Transverse colon (tissue), 4 donors: Measurements from ENCODE around the gene IARS2. TPM values are rescaled to one million over a fixed set of nuclear protein-coding genes. Genes with fewer than 3 reads are reported as not detected.

ENCODE experiments used
- DNase-seq: peaks from one replicate; pipeline ENCODE4 v3.0.0-alpha.2; 2019
- H3K27ac ChIP-seq, 4 donors: fragments of 200-600 bp; sonication (generic); 2 replicates each; pipeline ENCODE4 v1.5.1; 2016 to 2018; ENCODE audit warnings: inconsistent platforms in 4 of 4
- H3K27me3 ChIP-seq: fragments of 200-600 bp; sonication (generic); 2 replicates; pipeline ENCODE4 v1.5.1; 2017; ENCODE audit warnings: inconsistent platforms
- H3K36me3 ChIP-seq, 4 donors: fragments of 200-600 bp; sonication (generic); 2 replicates each; pipeline ENCODE4 v1.5.1; 2017 to 2019; ENCODE audit warnings: inconsistent platforms in 4 of 4
- H3K4me1 ChIP-seq, 4 donors: fragments of 200-600 bp; sonication (generic); 2 replicates each; pipeline ENCODE4 v1.5.1; 2017 to 2020; ENCODE audit warnings: inconsistent platforms in 4 of 4
- H3K4me3 ChIP-seq, 4 donors: fragments of 200-600 bp; sonication (generic); 1 replicate in 1 of 4; 2 replicates in 3 of 4; pipeline versions ENCODE4 v1.5.1 to v1.6.1; 2017 to 2019; ENCODE audit warnings: inconsistent platforms in 4 of 4
- H3K9me3 ChIP-seq, 2 donors: fragments of 200-600 bp; sonication (generic); 2 replicates each; pipeline ENCODE4 v1.5.1; 2017 to 2019; ENCODE audit warnings: inconsistent platforms in 2 of 2
- EP300 ChIP-seq: sonication (generic); formaldehyde crosslinking; IDR thresholded peaks from one replicate; pipeline ENCODE4 v1.6.1; 2017; ENCODE audit warnings: antibody characterized with exemption, low read depth
- POLR2A ChIP-seq: fragments of 450-650 bp; IDR thresholded peaks from one replicate; pipeline ENCODE4 v1.6.1; 2016; ENCODE audit warnings: antibody characterized with exemption, mild to moderate bottlenecking, moderate library complexity
- POLR2AphosphoS5 ChIP-seq, 3 donors: sonication (generic); formaldehyde crosslinking; IDR thresholded peaks; one replicate each; pipeline ENCODE4 v1.6.1; 2016; ENCODE audit warnings: antibody characterized with exemption in 3 of 3
- WGBS, 2 donors: methylation state at CpG; one replicate each; pipeline ENCODE4 v1.1.5; 2018; ENCODE audit warnings: low coverage in 1 of 2; 5-methylcytosine and 5-hydroxymethylcytosine counted together
- in situ Hi-C, 4 donors: fragments of 200-750 bp; cut with MboI; loops; one replicate each; pipeline versions ENCODE4 v1.15.0 to v1.15.1; 2017; ENCODE audit warnings: low sequenced_read_pairs in 3 of 4, low pct_ligation_motif_present in 1 of 4, low pct_unique_long_range_greater_than_20kb in 1 of 4
- intact Hi-C: fragments of 100-400 bp; cut with DNase I; formaldehyde crosslinking; loops from one replicate; pipeline ENCODE4 v1.15.1; 2023; ENCODE audit warnings: low total_unique reads
- small RNA-seq, 4 donors: library from RNA; depleted of rRNA; stranded (forward); fragments of <200 nt; gene quantifications; one replicate each; pipeline ENCODE3, GENCODE V24; 2016
- total RNA-seq, 4 donors: library from RNA; depleted of rRNA; stranded (reverse); fragments of >200 nt; gene quantifications; one replicate each; pipeline ENCODE4 v1.1.0, GENCODE V29; 2016
- TF ChIP-seq, protein P1 (sequence below), 5 experiments: fragments of 200-600 bp in 3 of 5; fragments of 450-650 bp in 2 of 5; sonication (generic) in 3 of 5; IDR thresholded peaks; 1 replicate in 2 of 5; 2 replicates in 3 of 5; pipeline ENCODE4 v1.5.1; 2016 to 2017; ENCODE audit warnings: antibody characterized with exemption in 5 of 5, inconsistent platforms in 3 of 5, mild to moderate bottlenecking in 2 of 5, moderate library complexity in 1 of 5

The IARS2 gene
- total RNA-seq, 4 donors from 2014 or later = 46.2 to 87.0 (median 70.8) TPM

DNA sequence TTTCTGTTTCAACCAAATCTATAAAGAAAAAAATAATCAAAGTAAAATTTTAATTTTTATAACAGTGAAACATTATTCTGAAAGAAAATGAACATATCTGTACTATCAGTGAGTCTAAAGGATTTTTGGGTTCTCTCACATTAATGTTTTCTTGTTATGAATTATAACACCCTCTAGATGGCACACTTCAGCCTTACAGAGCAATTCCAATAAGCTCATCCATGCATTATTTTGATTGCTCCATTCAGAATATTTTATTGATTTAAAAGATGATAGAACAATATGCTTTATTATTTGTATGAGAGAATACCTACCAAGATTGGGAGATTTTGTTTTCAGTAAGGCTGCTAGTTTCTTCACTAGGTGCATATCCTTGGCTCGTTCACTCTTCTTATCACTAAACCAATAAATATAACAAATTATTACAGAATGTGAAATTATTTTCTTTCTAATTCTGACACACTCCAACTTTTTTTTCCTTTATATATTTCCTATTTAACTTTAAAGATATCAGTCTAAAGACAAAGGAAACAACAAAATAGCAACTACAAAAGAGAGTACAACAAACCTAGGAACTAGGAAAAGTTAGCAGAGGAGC is 95.9 kb downstream of the IARS2 start:
- DNase-seq = no peak
- H3K27ac ChIP-seq = no peak overlapping the region

DNA sequence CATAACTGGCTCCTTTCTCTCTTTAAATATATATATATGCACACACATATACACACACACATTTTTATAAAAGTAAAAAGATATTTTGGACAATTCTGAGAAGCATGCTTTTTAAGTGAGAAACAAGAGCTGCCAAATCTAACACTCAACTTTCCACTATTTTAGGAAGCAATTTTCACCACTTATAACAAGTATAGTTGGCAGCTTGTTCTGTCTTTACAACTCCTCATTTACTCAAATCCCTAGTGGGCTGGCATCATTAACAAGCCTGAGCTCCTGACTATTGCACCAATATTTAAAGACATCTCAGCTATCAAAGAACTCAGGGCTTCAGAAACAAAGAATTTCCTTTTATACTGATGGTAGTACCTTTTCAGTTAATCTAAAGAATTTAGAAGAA is 101.8 kb downstream of the IARS2 start:
- intact Hi-C loops (no loop called here), in situ Hi-C loops (no loop called here)
- DNase-seq = no peak
- H3K4me1 ChIP-seq = no peaks in the 10 kb centered on the region
- TF ChIP-seq POLR2AphosphoS5 (IDR thresholded peaks at IDR 0.05) = no peak
- TF ChIP-seq, protein P1, sequence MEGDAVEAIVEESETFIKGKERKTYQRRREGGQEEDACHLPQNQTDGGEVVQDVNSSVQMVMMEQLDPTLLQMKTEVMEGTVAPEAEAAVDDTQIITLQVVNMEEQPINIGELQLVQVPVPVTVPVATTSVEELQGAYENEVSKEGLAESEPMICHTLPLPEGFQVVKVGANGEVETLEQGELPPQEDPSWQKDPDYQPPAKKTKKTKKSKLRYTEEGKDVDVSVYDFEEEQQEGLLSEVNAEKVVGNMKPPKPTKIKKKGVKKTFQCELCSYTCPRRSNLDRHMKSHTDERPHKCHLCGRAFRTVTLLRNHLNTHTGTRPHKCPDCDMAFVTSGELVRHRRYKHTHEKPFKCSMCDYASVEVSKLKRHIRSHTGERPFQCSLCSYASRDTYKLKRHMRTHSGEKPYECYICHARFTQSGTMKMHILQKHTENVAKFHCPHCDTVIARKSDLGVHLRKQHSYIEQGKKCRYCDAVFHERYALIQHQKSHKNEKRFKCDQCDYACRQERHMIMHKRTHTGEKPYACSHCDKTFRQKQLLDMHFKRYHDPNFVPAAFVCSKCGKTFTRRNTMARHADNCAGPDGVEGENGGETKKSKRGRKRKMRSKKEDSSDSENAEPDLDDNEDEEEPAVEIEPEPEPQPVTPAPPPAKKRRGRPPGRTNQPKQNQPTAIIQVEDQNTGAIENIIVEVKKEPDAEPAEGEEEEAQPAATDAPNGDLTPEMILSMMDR (IDR thresholded peaks at IDR 0.05) = no peak
- no peak for TF ChIP-seq EP300
- TF ChIP-seq POLR2A = no peak
- peaks cover 0 to 62% (median 16%) of the 10 kb centered on the region in 4 donors for H3K36me3 ChIP-seq
- no peak overlapping the region for H3K27ac ChIP-seq
- no peak overlapping the region for H3K4me3 ChIP-seq
- H3K27me3 ChIP-seq = no peaks in the 10 kb centered on the region
- H3K9me3 ChIP-seq = no peaks in the 10 kb centered on the region

More for the DNA sequence above, 95.9 kb downstream of the IARS2 start:
- intact Hi-C loops (no loop called here), in situ Hi-C loops (no loop called here)
- Histone ChIP-seq H3K4me3 (no peak overlapping the region), H3K36me3 (peaks cover 0 to 71% (median 27%) of the 10 kb centered on the region in 4 donors), H3K9me3 (no peaks in the 10 kb centered on the region), H3K4me1 (no peaks in the 10 kb centered on the region), H3K27me3 (no peaks in the 10 kb centered on the region)
- TF ChIP-seq, protein P1 (IDR thresholded peaks at IDR 0.05) = peak; percentile 16 to 36 (median 23)
- TF ChIP-seq POLR2A = no peak
- WGBS, 2 donors = 95 to 100% methylated on average over 1 of the region's 1 CpG

Small RNA genes lying within 50 kb of the gene (small RNA-seq; reads per million reads assigned to genes)
- gene MIR194-1 (117 to 2,443 (median 860) reads per million in 4 donors), gene MIR215 (684 to 6,145 (median 3,125) reads per million in 4 donors)

Other genes starting within 250 kb of the IARS2 start
- gene SLC30A10, start 165.6 kb upstream of the IARS2 start, total RNA-seq = 10 to 100 TPM in 3 of 4 donors, not detected in 1; 19.2 to 79.3 (median 22.1) TPM
- gene EPRS1, start 47.6 kb upstream of the IARS2 start, total RNA-seq = 10 to 100 TPM; 17.2 to 65.9 (median 25.4) TPM
- 10 to 100 TPM; 17.7 to 73.9 (median 45.7) TPM for gene BPNT1, start 4.3 kb upstream of the IARS2 start, total RNA-seq
- 10 to 100 TPM; 17.6 to 28.1 (median 23.9) TPM for gene RAB3GAP2, start 178.3 kb downstream of the IARS2 start, total RNA-seq